ENCODE measurements around the gene HPD.
A peak's percentile ranks its signal among the peaks of the same experiment; 100 is the strongest.
"Not testable (repeated sequence)": the region's sequence is repeated elsewhere in the genome, so short reads cannot be mapped to it uniquely, and the experiment has no call there.

Gene HPD
- long read RNA-seq, donor 1 = 0 reads
- long read RNA-seq, donor 2, partial matches to known transcripts = 0 of 3 reads
- long read RNA-seq, donor 2, other reads (novel, unspliced or antisense) = 0 of 3 reads
- long read RNA-seq, donor 3, partial matches to known transcripts = 64 of 64 reads
- long read RNA-seq, donor 3, other reads (novel, unspliced or antisense) = 0 of 64 reads
- long read RNA-seq, donor 4 = 0 reads
- long read RNA-seq, donor 5 = 0 reads
- long read RNA-seq, donor 6 = 0 reads
- long read RNA-seq, donor 7 = 0 reads
- long read RNA-seq, donor 8, partial matches to known transcripts = 106 of 106 reads
- long read RNA-seq, donor 8, other reads (novel, unspliced or antisense) = 0 of 106 reads

DNA sequence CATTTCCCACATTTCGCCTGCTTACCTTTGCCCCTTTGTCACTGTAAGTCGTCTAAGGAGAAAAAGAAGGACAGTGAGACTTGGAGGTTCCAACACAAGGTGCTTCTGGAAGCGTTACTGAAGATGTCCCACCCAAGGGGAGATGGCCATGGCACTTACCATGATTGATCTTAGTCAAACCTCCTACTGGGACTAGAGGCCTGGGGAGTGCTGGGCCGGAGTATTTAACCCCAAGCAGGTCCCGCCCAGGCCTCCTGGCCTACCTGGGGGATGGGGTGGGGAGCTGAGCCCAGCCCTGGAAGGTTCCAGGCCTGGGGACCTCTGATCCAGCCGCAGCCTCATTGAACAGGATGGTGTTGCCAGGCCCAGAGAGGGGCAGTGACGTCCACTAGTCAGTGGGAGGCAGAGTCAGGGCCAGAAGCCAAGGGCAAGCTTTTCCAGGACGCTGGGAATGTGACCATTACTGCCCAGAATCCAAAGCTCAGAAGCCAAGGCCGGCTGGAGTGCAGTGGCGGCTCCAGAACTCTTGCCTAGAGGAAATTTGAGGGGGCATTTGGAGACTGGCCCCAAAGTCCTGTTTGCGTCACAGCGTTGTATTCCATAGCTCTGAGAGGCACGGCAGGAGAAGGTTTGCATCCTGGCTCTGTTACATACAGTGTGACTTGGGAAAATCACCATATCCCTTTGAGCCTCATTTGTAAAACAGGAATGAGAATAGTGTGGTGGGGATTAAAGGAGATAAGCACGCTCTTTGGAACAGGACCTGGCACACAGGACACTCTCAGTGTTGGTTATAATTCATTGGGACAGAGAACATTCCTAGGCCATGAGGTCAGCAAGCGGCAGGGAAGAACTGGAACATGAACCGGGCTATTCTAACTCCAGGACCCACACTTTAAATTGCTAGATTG is at the start of gene HPD:
Gene HPD, minus strand, starts transcription at position 198 of the 911 bp plus-strand sequence. Its CDS starts 36 bp downstream, at position 162.
- DNase-seq = peak; percentile 24

DNA sequence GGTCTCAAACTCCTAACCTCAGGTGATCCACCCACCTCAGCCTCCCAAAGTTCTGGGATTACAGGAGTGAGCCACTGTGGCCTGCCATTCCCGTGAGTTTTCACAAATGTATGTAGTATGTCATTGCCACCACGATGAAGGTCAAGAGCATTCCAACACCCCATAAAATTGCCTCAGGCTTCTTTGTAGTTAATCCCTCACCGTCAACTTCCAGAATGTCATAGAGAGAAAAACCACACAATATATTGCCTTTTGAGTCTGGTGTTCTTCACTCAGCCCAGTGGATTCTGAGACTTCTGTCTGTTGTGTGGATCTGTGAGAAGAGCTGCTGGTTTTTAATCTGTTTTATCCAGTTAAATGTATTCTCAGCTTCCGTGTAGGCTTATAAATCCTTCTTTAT is 47.1 kb upstream of the HPD start:
- DNase-seq = no peak

DNA sequence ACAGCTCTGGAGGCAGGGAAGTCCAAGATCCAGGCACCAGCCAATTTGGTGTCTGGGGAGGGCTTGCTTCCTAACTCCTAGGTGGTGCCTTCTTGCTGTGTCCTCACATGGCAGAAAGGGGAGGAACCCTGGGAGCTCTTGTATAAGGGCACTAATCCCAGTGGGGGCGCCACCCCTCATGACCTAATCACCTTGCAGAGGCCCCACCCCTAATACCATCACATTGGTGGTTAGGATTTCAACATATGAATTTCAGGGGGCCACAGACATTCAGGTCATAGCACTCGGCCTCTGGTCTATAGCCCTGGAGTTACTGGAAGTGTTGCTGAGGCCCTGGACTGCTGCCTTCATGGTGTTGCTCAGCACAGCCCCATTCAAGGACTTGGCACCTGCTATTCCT is 44.5 kb upstream of the HPD start:
- DNase-seq = no peak

DNA sequence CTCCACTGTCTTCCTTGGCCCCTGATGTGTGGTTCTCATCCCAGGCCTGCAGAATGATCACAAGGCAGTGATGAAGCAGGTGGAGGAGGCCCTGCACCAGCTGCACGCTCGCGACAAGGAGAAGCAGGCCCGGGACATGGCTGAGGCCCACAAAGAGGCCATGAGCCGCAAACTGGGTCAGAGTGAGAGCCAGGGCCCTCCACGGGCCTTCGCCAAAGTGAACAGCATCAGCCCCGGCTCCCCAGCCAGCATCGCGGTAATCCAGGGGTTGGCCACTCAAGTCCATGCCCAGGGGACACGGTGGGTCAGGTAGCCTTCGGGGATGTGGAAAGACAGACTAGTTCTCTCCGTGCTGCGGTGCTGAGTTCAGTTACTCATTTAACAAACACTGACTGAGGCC is 40.9 kb upstream of the HPD start:
- no peak for DNase-seq

DNA sequence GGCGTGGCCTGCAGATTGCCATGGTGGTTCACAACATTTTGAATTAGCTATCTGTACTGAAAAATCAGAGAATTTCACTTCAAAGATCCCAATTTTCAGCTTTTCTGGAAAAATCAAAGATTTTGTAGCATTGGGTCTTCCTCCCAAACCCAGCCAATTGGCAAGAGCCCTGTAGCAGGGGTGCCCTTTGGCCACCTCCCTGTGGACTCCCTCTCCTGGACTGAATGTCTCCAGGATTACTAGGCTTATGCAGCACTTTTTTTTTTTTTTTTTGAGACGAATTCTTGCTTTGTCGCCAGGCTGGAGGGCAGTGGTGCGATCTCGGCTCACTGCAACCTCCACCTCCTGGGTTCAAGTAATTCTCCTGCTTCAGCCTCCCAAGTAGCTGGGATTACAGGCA is 39.6 kb upstream of the HPD start:
- DNase-seq = no peak

DNA sequence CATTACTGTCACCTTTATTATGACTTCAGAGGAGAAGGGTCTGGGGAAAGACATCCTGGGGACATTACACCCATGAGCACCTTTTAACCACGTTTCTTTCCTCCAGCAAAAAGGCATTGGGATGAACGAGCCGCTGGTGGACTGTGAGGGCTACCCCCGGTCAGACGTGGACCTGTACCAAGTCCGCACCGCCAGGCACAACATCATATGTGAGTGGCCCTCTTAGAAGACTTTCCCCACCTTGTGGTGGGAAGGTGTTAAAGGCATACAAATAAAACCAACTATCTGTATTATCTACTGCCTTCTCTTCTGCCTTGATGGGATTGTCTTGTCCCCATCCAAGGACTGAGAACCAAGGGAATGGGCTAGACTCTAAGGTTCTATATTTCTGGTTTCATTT is 36.0 kb upstream of the HPD start:
- peak; percentile 42 for DNase-seq

DNA sequence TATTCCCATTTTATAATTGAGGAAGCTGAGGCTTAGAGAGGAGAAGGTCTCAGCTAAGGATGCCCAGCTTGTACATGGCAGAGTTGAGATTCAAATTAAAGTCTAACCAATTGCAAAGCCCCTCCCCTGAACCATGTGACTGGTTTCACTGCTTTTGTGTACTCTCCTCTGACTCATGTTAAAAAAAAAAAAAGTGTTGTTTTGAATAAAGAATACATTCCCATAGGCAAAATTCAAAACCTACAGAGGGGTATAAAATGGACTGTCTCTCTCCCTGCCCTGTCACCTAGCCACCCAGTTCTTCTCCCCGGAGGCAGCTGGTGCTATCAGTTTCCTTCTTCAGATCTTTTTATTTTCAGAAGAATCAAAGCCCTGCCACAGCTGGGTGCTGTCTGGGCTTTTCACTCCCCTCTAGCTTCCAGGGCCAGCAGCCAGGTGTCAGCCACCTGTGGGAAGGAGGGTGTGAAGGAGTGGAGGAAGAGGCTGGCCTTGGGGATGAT is 35.4 kb upstream of the HPD start:
- DNase-seq = peak; percentile 37

DNA sequence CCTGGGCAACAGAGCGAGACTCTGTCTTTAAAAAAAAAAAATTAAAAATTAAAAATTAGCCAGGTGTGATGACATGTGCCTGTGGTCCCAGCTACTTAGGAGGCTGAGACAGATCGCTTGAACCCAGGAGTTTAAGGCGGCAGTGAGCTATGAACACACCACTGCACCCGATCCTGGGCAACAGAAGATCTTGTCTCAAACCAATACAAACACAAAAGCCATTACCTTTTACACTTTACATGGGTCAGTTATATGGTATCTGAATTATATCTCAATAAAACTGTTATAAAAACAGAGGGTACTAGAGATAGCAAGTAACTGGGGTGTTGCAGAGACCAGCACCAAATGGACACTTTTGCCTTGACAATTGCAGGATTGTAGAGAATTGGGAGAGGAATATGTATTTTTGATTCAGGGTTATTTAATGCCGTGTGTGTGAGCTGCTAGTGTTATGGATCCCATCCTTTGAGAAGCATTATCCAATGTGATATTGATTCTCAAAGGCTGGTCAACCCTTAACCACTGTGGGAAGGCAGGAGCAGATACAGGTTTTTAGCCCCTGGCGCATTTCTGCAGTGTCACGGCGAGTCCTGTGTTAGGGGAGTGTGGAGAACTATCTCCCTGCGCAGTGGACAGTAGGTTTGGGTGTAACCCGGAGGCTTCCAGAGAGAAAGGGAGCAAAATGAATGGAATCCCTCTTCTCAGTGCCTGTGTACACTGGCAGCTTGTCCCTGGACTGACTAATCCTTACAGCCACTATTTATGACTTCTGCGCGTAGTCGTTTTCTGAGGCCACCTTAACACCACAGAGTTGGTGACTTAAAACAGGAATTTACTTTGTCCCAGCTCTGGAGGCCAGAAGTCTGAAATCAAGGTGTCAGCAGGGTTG is 34.3 kb upstream of the HPD start:
- no peak for DNase-seq

DNA sequence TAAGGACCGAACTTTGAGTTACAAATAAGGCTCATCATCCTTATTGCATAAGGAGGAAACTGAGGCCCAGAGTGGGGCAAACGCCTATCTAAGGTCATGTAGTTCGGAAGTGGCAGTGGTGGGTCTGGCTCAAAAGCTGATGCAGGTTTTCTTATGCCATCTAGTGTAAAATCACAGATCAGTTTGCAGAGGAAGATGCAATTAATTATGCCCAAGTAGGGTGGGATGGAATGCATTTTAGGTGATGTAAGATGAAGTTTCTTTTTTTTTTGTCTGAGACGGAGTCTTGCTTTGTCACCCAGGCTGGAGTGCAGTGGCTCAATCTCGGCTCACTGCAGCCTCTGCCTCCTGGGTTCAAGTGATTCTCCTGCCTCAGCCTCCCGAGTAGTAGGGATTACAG is 31.0 kb upstream of the HPD start:
- DNase-seq = not testable (repeated sequence)

DNA sequence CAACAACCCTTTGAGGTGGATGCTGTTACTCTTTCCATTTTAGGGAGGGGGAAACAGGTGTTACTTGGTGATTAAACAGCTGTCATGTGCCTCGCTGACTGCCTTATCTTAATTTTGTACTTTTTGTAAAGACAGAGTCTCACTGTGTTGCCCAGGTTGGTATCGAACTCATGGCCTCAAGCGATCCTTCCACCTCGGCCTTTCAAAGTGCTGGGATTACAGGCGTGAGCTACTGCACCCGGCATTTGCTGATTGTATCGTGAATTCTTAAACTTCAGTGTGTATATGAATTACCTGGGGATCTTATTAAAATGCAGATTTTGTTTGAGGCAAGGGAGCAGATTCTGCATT is 30.6 kb upstream of the HPD start:
- no peak for DNase-seq

DNA sequence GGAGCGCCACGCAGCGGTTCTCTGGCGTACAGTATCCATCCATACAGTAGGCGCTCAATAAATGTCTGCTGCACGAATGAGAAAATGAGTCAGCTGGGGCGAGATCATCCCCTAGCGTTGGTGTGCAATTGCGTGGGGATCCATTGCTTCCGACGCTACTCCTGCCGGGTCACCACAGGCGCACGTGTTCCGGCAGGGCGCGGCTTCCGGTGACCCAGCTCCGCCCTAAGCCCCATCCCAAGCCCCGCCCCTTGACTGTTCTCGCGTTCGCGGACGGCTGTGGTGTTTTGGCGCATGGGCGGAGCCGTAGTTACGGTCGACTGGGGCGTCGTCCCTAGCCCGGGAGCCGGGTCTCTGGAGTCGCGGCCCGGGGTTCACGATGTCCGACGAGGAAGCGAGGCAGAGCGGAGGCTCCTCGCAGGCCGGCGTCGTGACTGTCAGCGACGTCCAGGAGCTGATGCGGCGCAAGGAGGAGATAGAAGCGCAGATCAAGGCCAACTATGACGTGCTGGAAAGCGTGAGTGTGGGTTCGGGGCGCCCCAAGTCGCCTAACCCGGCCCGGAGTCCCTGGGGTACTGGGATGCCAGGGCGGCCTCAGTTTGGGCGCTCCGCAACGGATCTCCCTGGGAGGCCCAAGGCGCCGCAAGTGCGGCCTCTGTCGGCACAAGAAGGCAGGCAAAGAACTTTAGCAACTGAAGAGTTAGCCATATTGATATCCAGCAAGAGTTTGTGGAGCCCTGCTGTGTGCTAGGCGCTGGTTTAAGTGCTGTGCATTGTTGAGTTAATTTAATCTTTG is 30.0 kb upstream of the HPD start, which contains the start of gene PSMD9:
Gene PSMD9, plus strand, starts transcription at position 313 of the 796 bp plus-strand sequence. Its CDS starts 67 bp downstream, at position 380.
- DNase-seq = peak; percentile 96

DNA sequence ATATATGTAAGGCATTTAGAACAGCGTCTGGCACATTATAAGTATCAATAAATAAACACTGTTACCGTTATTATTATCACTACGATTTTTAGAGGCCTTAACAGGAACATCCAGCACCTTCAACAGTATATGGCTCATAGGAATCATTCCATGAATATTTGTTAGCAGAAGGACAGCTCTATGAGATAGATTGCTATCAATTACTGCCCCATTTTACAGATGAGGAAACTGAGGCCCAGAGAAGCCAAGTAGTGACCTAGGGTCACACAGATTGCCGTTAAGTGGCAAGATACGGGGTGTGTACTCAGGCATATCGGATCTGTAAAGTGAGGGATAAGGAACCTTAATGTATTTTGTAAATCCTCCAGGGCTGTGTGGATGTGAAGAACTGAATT is 29.4 kb upstream of the HPD start:
- DNase-seq = no peak

DNA sequence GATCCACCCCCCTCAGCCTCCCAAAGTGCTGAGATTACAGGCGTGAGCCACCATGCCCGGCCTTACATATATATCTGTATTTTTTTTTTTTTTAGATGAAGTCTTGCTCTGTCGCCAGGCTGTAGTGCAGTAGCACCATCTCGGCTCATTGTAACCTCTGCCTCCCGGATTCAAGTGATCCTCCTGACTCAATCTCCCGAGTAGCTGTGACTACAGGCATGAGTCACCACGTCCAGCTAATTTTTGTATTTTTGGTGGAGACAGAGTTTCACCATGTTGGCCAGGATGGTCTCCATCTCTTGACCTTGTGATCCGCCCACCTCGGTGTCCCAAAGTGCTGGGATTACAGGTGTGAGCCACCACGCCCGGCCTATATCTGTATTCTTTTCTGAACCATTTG is 26.5 kb upstream of the HPD start:
- DNase-seq = not testable (repeated sequence)

DNA sequence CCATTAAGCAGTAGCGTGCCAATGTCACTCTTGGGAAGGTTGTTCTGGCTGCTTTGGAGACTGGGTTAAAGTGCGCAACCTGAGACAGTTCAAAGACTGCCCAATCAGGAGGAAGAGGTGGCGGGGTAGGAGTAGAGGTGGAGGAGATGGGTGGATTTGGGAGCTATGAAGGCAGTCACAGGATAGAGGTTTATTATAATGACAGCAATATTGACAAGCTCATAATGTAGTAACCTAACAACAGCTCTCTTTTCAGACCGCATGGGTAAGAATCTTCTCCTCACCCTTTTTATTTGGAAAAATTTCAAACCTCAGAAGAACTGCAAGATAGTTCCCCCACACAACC is 24.6 kb upstream of the HPD start:
- no peak for DNase-seq

DNA sequence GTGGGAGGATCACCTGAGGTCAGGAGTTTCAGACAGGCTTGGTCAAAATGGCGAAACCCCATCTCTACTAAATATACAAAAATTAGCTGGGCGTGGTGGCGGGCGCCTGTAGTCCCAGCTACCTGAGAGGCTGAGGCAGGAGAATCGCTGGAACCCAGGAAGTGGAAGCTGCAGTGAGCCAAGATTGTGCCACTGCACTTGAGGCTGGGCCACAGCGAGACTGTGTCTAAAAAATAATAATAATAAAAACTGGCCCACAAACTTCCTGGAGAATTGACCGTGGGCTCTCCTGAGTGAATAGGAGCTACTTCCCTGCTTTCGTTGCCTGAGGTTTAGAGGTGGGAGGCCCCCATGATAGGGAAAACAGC is 17.4 kb upstream of the HPD start:
- not testable (repeated sequence) for DNase-seq

DNA sequence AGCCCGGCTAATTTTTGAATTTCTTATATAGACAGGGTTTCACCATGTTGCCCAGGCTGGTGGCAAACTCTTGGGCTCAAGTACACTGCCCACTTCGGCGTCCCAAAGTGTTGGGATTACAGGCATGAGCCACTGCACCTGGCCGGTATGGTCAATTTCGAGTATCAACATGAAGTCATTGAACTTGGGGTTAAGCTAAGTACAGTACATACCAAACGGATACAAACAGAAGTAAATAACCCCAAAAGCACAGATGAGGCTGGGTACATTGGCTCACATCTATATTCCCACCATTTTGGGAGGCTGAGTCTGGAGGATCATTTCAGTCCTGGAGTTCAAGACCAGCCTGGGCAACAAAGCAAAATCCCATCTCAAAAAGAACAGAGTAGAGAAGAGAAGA is 16.9 kb upstream of the HPD start:
- no peak for DNase-seq

DNA sequence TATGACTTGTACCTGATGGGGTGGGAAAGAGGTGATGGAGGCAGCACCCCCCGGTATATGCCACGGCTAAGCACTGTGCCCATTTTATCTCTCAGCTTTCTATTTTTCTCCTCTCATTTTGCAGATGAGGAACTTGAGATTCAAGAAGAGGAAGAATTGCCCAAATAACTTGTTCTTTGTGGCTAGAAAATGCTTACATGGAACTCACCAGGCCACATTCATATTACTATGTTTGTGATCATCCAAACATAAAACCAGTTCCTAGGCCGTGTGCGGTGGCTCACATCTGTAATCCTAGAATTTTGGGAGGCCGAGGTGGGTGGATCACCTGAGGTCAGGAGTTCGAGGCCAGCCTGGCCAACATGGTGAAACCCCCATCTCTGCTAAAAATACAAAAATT is 15.4 kb upstream of the HPD start:
- DNase-seq = no peak

DNA sequence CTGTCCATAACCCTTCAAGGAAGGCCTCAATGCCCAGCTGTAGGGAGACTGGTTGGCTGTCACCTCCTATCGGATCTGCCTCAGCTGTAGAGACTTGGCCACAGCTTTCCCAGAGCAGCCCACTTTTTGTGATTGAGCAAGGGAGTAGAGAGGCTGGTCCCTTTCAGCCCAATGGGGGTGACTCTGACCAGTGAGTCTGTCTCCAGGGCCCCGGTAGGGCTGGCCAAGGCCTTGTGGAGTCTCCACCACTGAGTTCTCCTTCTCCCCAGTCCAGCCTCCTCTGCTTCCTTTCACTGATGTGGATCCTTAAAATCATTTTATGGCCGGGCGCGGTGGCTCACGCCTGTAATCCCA is 14.5 kb upstream of the HPD start:
- no peak for DNase-seq

DNA sequence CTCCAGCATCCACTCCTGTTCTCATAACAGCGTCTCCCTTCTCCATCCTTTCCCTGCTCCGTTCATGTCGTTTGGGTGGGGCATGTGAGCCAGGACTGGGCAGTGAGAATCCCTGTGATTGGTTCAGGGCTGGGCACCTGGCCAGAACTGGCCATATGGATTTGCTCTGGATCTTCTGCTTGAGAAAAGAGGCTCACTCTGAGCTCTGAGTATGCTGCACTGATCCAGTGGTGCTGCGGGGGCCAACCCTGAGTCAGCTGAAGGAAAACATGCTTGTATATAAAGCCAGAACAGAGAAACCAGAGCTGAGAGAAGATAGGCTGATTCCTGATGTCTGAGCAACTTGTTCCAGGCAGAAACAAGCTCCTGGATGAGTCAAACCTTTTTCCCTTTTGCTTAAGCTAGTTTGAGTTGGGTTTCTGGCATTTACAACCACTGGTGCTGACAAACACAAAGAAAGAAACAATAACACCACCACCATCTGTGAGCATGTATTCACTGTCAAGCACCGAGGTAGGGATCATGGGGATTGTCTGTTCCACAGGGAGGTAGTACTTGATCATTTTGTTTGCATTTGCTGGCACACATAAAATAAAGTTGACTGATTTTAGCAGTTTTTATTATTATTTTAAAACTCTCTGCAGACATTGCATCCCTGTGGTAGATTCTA is 14.0 kb upstream of the HPD start:
- no peak for DNase-seq

DNA sequence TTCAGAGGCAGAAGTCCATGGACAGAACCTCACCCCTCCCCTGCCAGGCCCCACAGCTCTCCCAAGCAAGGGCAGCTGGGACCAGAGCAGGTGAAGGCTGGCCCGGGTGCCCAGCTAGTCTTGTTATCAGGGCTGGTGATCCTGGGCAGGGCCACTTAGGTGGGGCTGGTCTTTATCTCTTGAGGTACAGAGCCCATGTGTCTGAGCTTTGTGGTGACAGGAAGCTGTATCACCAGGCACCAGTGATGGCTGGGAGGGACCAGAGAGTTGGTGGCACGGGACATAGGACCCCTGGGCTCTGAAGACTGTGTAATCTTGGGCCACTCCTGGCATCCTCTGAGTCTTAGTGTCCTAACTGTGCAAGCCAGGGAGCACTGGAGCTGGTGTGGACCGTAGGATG is 12.8 kb upstream of the HPD start:
- no peak for DNase-seq

DNA sequence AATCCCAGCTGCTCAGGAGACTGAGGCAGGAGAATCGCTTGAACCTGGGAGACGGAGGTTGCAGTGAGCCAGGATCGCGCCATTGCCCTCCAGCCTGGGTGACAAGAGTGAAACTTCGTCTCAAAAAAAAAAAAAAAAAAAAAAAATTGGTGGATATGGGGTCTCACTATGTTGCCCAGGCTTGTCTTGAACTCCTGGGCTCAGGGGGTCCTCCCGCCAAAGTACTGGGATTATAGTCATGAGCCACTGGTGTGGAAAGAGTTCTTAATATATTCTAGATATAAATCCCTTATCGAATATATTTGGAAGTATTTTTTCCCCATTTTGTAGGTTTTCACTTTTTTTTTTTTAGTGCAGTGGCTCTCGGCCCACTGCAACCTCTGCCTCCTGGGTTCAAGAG is 10.6 kb upstream of the HPD start:
- DNase-seq = not testable (repeated sequence)
